Endodermal cell (in vitro differentiated cells): Measurements from ENCODE around the gene UNC93B1. TPM values are rescaled to one million over a fixed set of nuclear protein-coding genes. Genes with fewer than 3 reads are reported as not detected.

Source experiments
- DNase-seq: peaks from one replicate; pipeline ENCODE4 v3.0.0-alpha.2; 2017
- H3K27ac ChIP-seq: 2 replicates; pipeline ENCODE4 v1.5.1; 2013; ENCODE audit warnings: mild to moderate bottlenecking, low read depth, low read length, moderate library complexity
- H3K27me3 ChIP-seq: 2 replicates; pipeline ENCODE4 v1.6.1; 2013; ENCODE audit warnings: mild to moderate bottlenecking, low read length, moderate library complexity; ENCODE audit not compliant: insufficient read depth, control insufficient read depth, poor library complexity, severe bottlenecking
- H3K36me3 ChIP-seq: 2 replicates; pipeline ENCODE4 v1.7.0; 2013; ENCODE audit warnings: mild to moderate bottlenecking, low read length, moderate library complexity; ENCODE audit not compliant: control insufficient read depth, insufficient read depth
- H3K4me1 ChIP-seq: one replicate; pipeline ENCODE4 v1.7.0; 2013; ENCODE audit warnings: low read length; ENCODE audit not compliant: control insufficient read depth, insufficient read depth
- H3K4me3 ChIP-seq: 2 replicates; pipeline ENCODE4 v1.5.1; 2013; ENCODE audit warnings: mild to moderate bottlenecking, low read length, moderate library complexity
- H3K9ac ChIP-seq: 2 replicates; pipeline ENCODE4 v1.6.1; 2013; ENCODE audit warnings: mild to moderate bottlenecking, low read length, moderate library complexity; ENCODE audit not compliant: poor library complexity, severe bottlenecking; ENCODE audit errors: extremely low read depth
- H3K9me3 ChIP-seq: 2 replicates; pipeline ENCODE4 v1.6.1; 2013; ENCODE audit warnings: mild to moderate bottlenecking, low read length, moderate library complexity; ENCODE audit not compliant: control insufficient read depth
- H3K27ac Mint-ChIP-seq: 2 replicates; pipeline ENCODE4 v1.8.0; 2020; ENCODE audit warnings: mixed read lengths
- H3K27me3 Mint-ChIP-seq: 2 replicates; pipeline ENCODE4 v1.8.0; 2021; ENCODE audit warnings: mild to moderate bottlenecking, mixed read lengths; ENCODE audit not compliant: insufficient read depth
- H3K36me3 Mint-ChIP-seq: 2 replicates; pipeline ENCODE4 v1.8.0; 2020; ENCODE audit warnings: low read depth, mixed read lengths
- H3K4me1 Mint-ChIP-seq: 2 replicates; pipeline ENCODE4 v1.8.0; 2020; ENCODE audit warnings: mixed read lengths
- H3K4me3 Mint-ChIP-seq: 2 replicates; pipeline ENCODE4 v1.8.0; 2020; ENCODE audit warnings: mild to moderate bottlenecking, moderate library complexity, mixed read lengths
- H3K9me3 Mint-ChIP-seq: 2 replicates; pipeline ENCODE4 v1.8.0; 2020; ENCODE audit warnings: mild to moderate bottlenecking, mixed read lengths
- WGBS, 2 experiments: methylation state at CpG; one replicate each; pipeline versions ENCODE4 v1.1.5 to v1.1.7; 2013; ENCODE audit warnings: missing lambda C conversion rate in 2 of 2, mixed read lengths in 1 of 2; ENCODE audit not compliant: insufficient coverage in 1 of 2, insufficient read length in 1 of 2; 5-methylcytosine and 5-hydroxymethylcytosine counted together
- long read RNA-seq, 4 experiments: library from polyadenylated mRNA in 2 of 4; library from RNA in 1 of 4; library from capped mRNA in 1 of 4; stranded (forward) in 3 of 4; unstranded in 1 of 4; transcript quantifications; one replicate each; pipeline ENCODE4 v2.0.0, GENCODE V29; 2020 to 2021; ENCODE audit warnings: inconsistent platforms in 1 of 4
- polyA plus RNA-seq, 2 experiments: library from polyadenylated mRNA; stranded (reverse); fragments of 50-300 nt; gene quantifications; one replicate each; pipeline ENCODE4 v1.2.3, GENCODE V29; 2013
- total RNA-seq, 2 donors: library from RNA; stranded (reverse); fragmentation: NEBNext Ultra II Directional in 1 of 2; extraction: Animal tissue kit (Norgen Biotek cat#: 25700) in 1 of 2; gene quantifications; 2 replicates in 1 of 2; 3 replicates in 1 of 2; pipeline ENCODE4 v1.2.1, GENCODE V29; 2021
- TF ChIP-seq, protein P1 (sequence below): fragments of 200-600 bp; sonication (generic); conservative IDR thresholded peaks from 2 replicates; pipeline ENCODE4 v1.5.0; 2021; ENCODE audit warnings: antibody characterized with exemption, mild to moderate bottlenecking

Gene UNC93B1, protein sequence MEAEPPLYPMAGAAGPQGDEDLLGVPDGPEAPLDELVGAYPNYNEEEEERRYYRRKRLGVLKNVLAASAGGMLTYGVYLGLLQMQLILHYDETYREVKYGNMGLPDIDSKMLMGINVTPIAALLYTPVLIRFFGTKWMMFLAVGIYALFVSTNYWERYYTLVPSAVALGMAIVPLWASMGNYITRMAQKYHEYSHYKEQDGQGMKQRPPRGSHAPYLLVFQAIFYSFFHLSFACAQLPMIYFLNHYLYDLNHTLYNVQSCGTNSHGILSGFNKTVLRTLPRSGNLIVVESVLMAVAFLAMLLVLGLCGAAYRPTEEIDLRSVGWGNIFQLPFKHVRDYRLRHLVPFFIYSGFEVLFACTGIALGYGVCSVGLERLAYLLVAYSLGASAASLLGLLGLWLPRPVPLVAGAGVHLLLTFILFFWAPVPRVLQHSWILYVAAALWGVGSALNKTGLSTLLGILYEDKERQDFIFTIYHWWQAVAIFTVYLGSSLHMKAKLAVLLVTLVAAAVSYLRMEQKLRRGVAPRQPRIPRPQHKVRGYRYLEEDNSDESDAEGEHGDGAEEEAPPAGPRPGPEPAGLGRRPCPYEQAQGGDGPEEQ
- 10 to 100 TPM; 27.1 to 32.0 TPM for total RNA-seq
- polyA plus RNA-seq (2013, experiment 1 of 2) = 13.6 TPM
- 10.8 TPM for polyA plus RNA-seq (2013, experiment 2 of 2)
- long read RNA-seq, experiment 1, partial matches to known transcripts = 9 of 19 reads
- long read RNA-seq, experiment 1, other reads (novel, unspliced or antisense) = 5 of 19 reads
- long read RNA-seq, experiment 2, transcript UNC93B1-201 (11 exons, 2,316 nt) = major isoform, 60 of 82 reads
- long read RNA-seq, experiment 2, partial matches to known transcripts = 13 of 82 reads
- long read RNA-seq, experiment 2, other reads (novel, unspliced or antisense) = 8 of 82 reads
- long read RNA-seq, experiment 3, partial matches to known transcripts = 1 of 3 reads
- long read RNA-seq, experiment 3, other reads (novel, unspliced or antisense) = 2 of 3 reads
- long read RNA-seq, experiment 4 = 0 reads

DNA sequence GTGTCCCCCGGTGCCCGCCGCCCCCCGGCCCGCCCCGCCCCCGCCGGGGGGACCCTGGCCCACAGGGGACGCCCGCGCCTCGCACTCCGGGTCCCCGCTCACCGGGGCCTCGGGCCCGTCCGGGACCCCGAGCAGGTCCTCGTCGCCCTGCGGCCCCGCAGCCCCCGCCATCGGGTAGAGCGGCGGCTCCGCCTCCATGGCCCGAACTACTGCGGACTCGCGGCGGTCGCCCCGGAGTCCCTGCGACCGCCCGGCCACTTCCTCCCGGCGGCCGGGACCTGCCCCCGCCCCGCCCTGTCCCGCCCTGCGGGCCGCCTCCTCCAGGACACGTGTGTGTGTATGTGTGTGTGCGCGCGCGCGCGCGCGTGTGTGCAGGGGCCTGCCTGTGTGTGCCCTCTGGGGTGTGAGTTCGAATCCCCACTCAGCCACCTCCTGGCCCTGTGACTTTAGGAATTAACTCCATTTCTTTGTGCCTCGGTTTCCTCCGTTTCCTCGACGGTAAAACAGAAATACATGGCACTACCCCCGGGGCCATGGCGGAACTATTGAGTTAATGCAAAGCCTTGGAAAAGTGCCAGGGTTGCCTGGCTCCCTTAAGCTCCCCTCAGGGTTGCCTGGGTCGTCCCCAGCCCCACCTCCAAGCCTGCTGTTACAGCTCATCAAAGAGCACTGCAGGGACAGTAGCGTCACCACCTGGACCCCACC, at the start of gene UNC93B1:
TSS of gene UNC93B1 (minus strand) at position 252 of the 705 bp plus-strand sequence. CDS start at position 198, 54 bp downstream.
- Mint-ChIP-seq H3K9me3 (peaks cover 3% of the 10 kb centered on the region), H3K36me3 (peaks cover 4% of the 10 kb centered on the region), H3K27me3 (peaks cover 8% of the 10 kb centered on the region), H3K4me3 (peak within 1 kb of the TSS; percentile 55), H3K27ac (no peak within 1 kb of the TSS), H3K4me1 (peaks cover 2% of the 10 kb centered on the region)
- H3K4me3 ChIP-seq = peak within 1 kb of the TSS; percentile 68
- no peaks in the 10 kb centered on the region for H3K9me3 ChIP-seq
- H3K9ac ChIP-seq = no peak within 1 kb of the TSS
- TF ChIP-seq, protein P1, sequence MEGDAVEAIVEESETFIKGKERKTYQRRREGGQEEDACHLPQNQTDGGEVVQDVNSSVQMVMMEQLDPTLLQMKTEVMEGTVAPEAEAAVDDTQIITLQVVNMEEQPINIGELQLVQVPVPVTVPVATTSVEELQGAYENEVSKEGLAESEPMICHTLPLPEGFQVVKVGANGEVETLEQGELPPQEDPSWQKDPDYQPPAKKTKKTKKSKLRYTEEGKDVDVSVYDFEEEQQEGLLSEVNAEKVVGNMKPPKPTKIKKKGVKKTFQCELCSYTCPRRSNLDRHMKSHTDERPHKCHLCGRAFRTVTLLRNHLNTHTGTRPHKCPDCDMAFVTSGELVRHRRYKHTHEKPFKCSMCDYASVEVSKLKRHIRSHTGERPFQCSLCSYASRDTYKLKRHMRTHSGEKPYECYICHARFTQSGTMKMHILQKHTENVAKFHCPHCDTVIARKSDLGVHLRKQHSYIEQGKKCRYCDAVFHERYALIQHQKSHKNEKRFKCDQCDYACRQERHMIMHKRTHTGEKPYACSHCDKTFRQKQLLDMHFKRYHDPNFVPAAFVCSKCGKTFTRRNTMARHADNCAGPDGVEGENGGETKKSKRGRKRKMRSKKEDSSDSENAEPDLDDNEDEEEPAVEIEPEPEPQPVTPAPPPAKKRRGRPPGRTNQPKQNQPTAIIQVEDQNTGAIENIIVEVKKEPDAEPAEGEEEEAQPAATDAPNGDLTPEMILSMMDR = no peak
- peaks cover 7% of the 10 kb centered on the region for H3K27me3 ChIP-seq
- DNase-seq = peak; percentile 91
- no peak within 1 kb of the TSS for H3K27ac ChIP-seq
- H3K4me1 ChIP-seq = no peaks in the 10 kb centered on the region
- WGBS, 2 experiments = 8 to 21% methylated on average over 16 to 64 of the region's 64 CpGs
- no peaks in the 10 kb centered on the region for H3K36me3 ChIP-seq

DNA sequence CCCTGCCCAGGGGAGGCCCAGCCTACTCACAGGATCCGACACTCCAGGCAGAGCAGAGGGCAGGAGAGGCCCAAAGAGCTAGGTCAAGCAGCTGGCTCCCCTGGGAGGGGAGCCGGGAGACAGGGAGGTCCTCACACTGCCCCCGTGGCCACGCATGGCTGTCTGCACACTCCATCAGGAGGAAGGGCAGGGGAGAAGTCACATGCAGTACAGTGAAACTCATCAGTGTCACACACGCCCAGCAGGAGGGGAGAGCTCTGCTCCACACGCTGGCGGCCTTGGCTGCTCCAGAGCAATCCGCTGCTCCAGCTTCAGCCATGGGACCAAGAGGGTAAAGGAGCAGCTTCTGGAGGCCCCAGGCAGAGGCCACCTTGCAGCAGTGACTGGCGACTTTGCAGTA, 49.2 kb upstream of the UNC93B1 start:
- TF ChIP-seq, protein P1 = no peak
- Mint-ChIP-seq H3K36me3 (peaks cover 22% of the 10 kb centered on the region), H3K4me1 (peaks cover 6% of the 10 kb centered on the region), H3K27me3 (no peaks in the 10 kb centered on the region), H3K27ac (no peak overlapping the region), H3K9me3 (no peaks in the 10 kb centered on the region), H3K4me3 (no peak overlapping the region)
- DNase-seq = peak; percentile 59
- peaks cover 7% of the 10 kb centered on the region for H3K36me3 ChIP-seq
- no peak overlapping the region for H3K4me3 ChIP-seq
- H3K27ac ChIP-seq = no peak overlapping the region
- H3K9me3 ChIP-seq = no peaks in the 10 kb centered on the region
- H3K27me3 ChIP-seq = no peaks in the 10 kb centered on the region
- no peaks in the 10 kb centered on the region for H3K4me1 ChIP-seq
- 88 to 90% methylated on average over 9 of the region's 9 CpGs for WGBS, 2 experiments
- no peak overlapping the region for H3K9ac ChIP-seq
